ENCODE results near the gene WDR48. TPM values are rescaled to one million over a fixed set of nuclear protein-coding genes. Genes with fewer than 3 reads are reported as not detected.

WDR48 gene
- total RNA-seq, 4 donors from 2014 or later, result 21.6 to 41.1 (median 28.5) TPM

- no peak for TF ChIP-seq POLR2A (IDR thresholded peaks at IDR 0.05)
- no peak for TF ChIP-seq CTCF (IDR thresholded peaks at IDR 0.05)
- DNase-seq (ENCODE audit: low spot score in 2 of 2), result peak in 1 of 2 donors; percentile 92
- H3K4me3 ChIP-seq (ENCODE audit: low read depth, poor library complexity, severe bottlenecking), result peak overlapping the region; percentile 83
- 0% methylated on average over 22 to 23 of the region's 55 CpGs for WGBS, 2 donors
- intact Hi-C loops (cut with DNase I; ENCODE audit: low total_unique reads), result no loop called here
These were observed 55.1 kb downstream of the WDR48 start for GRCh38 chr3:39106851-39107387.

GRCh38 chr3:39107388-39108199 is 55.8 kb downstream of the WDR48 start, which contains the start of the genes GORASP1 and TTC21A:
TSS of gene GORASP1 (minus strand) at chr3:39107627. CDS start at chr3:39107541, 86 bp downstream.
TSS of gene TTC21A (plus strand) at chr3:39107680. CDS start at chr3:39107838, 158 bp downstream.
- intact Hi-C loops (cut with DNase I; ENCODE audit: low total_unique reads), result no loop called here

GRCh38 chr3:39108200-39108710 is 56.4 kb downstream of the WDR48 start:
- intact Hi-C loops (cut with DNase I; ENCODE audit: low total_unique reads), result no loop called here
- no peak for DNase-seq (ENCODE audit: low spot score in 2 of 2)
- 28 to 37% methylated on average over 2 of the region's 2 CpGs for WGBS, 2 donors
- TF ChIP-seq CTCF (IDR thresholded peaks at IDR 0.05), result no peak
- TF ChIP-seq POLR2A (IDR thresholded peaks at IDR 0.05), result no peak
- H3K4me3 ChIP-seq (ENCODE audit: low read depth, poor library complexity, severe bottlenecking), result no peak overlapping the region

More at GRCh38 chr3:39107388-39108199, 55.8 kb downstream of the WDR48 start, which contains the start of the genes GORASP1 and TTC21A:
- DNase-seq (ENCODE audit: low spot score in 2 of 2), result peak; percentile 84 to 96
- peak within 1 kb of the TSS; percentile 83 for H3K4me3 ChIP-seq (ENCODE audit: low read depth, poor library complexity, severe bottlenecking)
- TF ChIP-seq POLR2A (IDR thresholded peaks at IDR 0.05), result no peak
- TF ChIP-seq CTCF (IDR thresholded peaks at IDR 0.05), result no peak
- WGBS, 2 donors, result 1% methylated on average over 21 to 33 of the region's 74 CpGs

GRCh38 chr3:39109086-39109485 is 57.3 kb downstream of the WDR48 start:
- H3K4me3 ChIP-seq (ENCODE audit: low read depth, poor library complexity, severe bottlenecking), result no peak overlapping the region
- TF ChIP-seq POLR2A (IDR thresholded peaks at IDR 0.05) (no peak), CTCF (IDR thresholded peaks at IDR 0.05) (no peak)
- DNase-seq (ENCODE audit: low spot score in 2 of 2), result no peak
- intact Hi-C loops (cut with DNase I; ENCODE audit: low total_unique reads), result no loop called here
- WGBS, 2 donors, result 89 to 93% methylated on average over 5 of the region's 5 CpGs

GRCh38 chr3:39110041-39110639 is 58.3 kb downstream of the WDR48 start:
- intact Hi-C loops (cut with DNase I; ENCODE audit: low total_unique reads), result no loop called here
- H3K4me3 ChIP-seq (ENCODE audit: low read depth, poor library complexity, severe bottlenecking), result no peak overlapping the region
- 50 to 86% methylated on average over 2 of the region's 2 CpGs for WGBS, 2 donors
- TF ChIP-seq CTCF (IDR thresholded peaks at IDR 0.05), result no peak
- no peak for TF ChIP-seq POLR2A (IDR thresholded peaks at IDR 0.05)
- peak in 1 of 2 donors; percentile 60 for DNase-seq (ENCODE audit: low spot score in 2 of 2)

Data from lower leg skin (tissue), 4 donors.